Measurements from ENCODE around the gene RCC2.
"Not testable (repeated sequence)": the region's sequence is repeated elsewhere in the genome, so short reads cannot be mapped to it uniquely, and the experiment has no call there.

The RCC2 gene

DNA sequence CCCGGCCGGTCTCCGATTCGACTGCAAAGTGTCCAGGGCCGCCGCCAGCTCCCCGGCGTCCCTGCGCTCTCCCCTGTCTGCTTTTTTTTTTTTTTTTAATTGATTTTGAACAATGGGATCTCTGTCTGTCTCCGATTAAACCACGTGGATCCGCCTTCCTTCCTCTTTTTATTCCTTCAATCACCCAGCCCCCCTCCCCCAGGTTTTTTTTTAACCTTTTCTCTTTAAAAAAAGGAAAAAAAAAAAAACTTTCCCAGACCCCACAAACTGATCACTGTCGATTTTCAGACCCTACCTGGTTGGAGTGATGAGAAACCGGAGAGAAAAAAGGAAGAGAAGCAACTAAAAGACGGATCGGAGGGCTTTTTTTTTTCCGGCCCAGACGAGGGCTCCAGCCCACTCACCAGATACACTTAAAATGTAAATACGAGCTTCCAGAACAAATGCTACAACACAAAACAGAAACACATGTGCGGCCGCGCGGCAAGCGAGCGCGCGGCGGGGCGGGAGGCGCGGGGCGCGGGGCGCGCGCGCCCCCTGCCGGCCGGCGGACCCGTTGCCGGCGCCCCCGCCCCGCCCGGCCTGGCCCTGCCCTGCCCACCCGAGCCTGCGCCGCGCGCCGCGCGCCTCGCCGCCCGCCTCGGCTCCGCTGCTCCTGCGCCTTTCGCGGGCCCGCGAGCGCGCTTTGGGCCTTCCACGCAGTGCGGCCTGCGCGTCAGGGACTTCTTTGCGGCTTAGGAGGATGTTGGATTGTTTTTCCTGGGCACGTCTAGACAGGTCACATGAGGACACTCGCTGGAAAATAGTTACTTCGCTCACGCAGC is at the start of gene RCC2:
TSS of gene RCC2 (minus strand) at position 428 of the 824 bp plus-strand sequence. CDS start 1,163 bp downstream, outside the sequence.
- DNase-seq, result peak; percentile 75

DNA sequence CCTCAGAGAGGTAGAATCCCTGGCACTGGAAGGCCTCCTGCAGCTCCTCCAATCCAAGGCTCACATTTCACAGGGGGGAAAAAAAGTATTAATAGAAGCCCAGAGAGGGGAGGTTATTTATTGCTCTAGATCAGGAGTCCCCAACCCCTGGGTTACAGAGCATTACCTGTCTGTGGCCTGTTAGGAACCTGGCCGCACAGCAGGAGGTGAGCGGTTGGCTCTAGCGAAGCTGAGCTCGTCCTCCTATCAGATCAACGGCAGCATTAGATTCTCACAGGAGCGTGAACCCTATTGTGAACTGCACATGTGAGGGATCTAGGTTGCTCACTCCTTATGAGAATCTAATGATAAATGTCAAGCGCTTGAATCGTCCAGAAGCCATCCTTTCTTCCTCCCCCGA is 46.8 kb upstream of the RCC2 start:
- no peak for DNase-seq

DNA sequence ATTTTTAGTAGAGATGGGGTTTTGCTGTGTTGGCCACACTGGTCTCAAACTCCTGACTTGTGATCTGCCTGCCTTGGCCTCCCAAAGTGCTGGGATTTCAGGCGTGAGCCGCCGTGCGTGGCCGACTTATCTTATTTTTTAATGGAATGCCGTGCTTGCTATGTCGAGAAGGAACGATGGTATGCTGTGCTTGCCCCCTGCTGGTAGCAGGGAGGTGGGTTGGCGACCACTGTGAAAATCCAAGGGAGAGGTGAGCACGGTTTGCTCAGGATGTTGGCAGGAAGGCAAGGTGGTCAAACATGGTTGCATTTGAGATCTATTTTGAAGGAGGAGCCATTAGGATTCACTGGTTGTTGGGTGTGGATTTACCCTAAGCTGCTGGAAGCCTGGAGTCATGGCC is 45.8 kb upstream of the RCC2 start:
- DNase-seq, result no peak

DNA sequence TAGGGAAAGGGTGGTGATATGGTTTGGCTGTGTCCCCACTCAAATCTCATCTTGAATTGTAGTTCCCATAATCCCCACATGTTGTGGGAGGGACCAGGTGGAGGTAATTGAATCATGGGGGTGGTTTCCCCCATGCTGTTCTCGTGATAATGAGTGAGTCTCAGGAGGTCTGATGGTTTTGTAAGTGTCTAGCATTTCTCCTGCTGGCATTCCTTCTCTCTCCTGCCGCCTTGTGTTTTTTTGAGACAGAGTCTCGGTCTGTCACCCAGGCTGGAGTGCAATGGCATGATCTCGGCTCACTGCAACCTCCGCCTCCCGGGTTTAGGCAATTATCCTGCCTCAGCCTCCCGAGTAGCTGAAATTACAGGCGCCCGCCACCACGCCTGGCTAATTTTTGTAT is 42.5 kb upstream of the RCC2 start:
- not testable (repeated sequence) for DNase-seq

DNA sequence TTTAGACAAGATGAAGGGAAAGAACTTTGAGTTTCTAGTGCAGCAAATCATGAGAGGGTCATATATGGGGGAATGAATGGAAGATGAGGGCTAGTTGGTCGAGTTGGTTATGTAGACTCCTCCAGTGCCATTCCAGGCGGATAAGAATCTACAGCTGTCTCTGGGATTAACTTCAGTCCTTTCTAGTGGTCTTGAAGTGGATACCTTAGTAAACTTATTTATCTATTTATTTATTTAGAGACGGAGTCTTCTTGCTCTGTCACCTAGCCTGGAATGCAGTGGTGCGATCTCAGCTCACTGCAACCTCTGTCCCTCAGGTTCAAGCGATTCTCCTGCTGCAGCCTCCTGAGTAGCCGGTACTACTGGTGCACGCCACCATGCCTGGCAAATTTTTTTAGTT is 41.4 kb upstream of the RCC2 start:
- no peak for DNase-seq

DNA sequence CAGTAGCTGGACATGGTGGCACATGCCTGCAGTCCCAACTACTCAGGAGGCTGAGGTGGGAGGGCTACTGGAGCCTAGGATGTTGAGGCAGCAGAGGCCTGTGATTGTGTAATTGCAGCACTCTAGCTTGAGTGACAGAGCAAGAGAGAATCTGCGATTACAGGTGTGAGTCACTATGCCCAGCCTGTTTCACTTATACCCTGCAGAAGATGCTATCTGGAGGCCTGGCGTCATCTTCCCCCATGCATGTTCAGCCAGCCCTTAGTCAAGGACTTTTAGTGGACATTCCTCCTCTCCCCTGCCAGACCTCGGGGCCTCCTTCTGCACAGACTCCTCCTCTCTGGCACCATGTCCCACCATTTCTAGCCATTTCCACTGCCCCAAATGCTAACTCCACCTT is 36.3 kb upstream of the RCC2 start:
- peak; percentile 6 for DNase-seq

DNA sequence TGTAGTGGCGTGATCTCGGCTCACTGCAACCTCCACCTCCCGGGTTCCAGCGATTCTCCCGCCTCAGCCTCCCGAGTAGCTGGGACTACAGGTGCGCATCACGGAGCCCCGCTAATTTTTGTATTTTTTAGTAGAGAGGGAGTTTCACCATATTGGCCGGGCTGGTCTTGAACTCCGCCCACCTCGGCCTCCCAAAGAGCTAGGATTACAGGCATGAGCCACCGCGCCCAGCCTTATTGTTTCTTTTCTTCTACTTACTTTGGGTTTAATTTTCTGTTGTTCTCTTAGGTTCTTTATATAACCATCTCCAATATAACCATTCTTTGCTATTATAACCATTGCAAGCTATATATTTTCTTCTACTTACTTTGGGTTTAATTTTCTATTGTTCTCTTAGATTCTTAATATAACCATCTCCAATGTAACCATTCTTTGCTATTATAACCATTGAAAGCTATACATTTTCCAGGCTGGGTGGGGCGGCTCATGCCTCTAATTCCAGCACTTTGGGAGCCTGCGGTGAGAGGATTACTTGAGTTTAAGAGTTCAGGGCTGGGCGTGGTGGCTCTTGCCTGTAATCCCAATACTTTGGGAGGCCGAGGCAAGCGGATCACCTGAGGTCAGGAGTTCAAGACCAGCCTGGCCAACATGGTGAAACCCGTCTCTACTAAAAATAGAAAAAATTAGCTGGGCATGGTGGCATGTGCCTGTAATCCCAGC is 35.5 kb upstream of the RCC2 start:
- DNase-seq, result not testable (repeated sequence)

DNA sequence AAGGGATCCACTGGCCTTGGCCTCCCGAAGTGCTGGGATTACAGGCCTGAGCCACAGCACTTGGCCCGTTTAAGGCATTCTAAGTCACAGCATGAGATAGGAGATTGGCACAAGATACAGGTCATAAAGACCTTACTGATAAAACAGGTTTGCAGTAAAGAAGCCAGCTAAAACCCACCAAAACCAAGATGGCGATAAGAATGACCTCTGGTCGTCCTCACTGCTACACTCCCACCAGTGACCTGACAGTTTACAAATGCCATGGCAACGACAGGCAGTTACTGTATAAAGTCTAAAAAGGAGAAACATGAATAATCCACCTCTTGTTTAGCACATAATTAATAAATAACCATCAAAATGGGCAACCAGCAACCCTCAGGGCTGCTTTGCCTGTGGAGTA is 33.3 kb upstream of the RCC2 start:
- DNase-seq, result no peak

DNA sequence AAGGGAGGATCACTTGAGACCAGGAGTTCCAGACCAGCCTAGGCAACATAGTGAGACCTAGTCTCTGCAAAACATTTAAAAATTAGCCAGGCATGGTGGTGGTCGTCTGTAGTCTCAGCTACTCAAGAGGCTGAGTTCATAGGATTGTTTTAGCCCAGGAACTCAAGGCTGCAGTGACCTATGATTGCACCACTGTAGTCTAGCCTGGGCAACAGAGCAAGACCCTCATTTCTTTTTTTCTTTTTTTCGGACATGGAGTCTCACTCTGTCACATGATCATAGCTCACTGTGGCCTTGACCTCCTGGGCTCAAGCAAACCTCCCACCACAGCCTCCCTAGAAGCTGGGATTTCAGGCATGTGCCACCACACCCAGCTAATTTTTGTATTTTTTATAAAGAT is 31.9 kb upstream of the RCC2 start:
- DNase-seq, result no peak

DNA sequence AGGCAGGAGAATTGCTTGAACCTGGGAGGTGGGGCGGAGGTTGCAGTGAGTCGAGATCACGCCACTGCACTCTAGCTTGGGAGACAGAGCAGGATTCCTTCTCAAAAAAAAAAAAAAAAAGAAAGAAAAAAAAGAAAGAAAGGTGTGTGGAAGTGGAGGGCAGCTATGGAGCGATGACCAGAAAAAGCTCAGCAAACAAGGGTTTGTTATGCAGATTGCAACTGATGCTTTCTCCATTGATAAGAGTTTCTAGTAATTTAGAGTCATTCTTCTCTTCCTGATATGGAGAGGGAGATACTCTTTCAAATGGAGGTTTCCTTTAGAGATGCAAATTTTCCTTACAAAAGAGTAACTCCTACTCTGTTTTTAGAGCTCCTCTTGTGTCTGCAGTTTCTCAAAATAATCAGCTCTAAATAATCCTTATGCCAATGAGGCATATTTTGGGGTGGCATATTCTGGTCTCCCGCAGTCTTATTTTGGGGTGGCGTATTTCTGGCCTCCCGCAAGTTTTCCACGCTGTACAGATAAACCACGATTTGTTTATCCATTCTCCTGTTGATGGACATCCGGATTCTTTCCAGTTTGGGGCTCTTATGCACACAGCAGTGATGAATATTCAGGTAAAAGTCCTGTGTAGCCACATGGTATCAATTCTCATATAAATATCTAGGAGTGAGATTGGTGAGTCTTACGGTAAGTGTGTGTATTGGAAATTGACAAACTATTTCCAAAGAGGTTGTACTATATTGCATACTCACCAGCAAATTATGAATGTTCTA is 30.7 kb upstream of the RCC2 start:
- DNase-seq, result no peak

DNA sequence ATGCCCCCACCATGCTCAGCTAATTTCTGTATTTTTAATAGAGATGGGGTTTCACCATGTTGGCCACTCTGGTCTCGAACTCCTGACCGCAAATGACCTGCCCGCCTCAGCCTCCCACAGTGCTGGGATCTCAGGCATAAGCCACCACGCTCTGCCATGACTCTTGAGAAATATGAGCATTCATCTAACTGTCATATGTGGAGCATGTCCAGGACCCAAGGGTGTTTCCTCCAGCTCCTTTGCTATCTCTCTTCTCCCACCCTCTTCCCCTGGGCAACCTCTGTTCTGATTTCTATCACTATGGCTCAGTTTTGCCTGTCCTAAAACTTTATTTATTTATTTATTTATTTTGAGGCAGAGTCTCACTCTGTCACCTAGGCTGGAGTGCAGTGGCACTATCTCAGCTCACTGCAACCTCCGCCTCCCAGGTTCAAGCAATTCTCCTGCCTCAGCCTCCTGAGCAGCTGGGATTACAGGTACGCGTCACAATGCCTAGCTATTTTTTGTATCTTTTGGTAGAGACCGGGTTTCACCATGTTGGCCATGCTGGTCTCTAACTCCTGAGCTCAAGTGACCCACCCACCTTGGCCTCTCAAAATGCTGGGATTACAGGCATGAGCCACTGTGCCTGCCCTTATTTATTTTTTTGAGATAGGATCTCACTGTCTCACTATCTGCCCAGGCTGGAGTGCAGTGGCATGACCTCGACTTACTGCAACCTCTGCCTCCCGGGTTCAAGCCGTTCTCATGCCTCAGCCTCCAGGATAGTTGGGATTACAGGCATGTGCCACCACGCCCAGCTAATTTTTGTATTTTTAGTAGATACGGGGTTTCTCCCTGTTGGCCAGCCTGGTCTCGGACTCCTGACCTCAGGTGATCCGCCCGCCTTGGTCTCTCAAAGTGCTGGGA is 29.1 kb upstream of the RCC2 start:
- not testable (repeated sequence) for DNase-seq

DNA sequence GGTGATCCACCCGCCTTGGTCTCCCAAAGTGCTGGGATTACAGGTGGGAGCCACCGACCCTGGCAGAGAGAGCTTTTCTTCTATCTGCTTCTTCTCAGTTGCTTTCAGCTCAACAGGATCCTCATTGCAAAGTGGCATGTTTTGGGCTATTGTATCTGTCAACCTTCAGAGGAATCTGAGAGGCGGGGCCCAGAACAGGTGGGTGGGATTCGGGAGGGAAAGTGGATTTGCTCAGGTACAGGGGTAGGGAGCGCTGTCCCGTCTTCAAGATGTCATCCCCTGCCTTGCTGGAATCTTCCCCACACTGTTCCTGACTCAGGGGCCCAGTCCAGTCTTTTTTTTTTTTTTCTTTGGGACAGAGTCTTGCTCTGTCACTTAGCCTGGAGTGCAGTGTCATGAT is 26.9 kb upstream of the RCC2 start:
- DNase-seq, result no peak

DNA sequence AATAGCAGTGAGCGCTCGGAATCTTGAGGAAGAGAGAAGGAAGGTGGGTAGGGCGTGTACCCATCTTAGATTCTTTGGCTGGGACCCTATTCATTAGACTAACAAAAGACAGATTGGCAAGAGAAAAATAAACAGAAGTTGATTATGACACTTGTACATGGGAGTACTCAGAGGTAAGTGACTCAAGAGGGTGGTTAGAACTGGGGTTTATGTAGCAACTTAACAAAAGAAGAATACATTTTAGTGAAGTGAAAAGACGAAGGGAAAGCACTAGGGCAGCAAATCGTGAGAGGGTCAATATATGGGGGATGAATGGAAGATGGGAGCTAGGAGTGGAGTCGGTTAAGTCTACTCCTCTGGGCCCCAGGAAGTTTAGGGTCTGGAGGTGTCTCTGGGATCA is 25.8 kb upstream of the RCC2 start:
- no peak for DNase-seq

DNA sequence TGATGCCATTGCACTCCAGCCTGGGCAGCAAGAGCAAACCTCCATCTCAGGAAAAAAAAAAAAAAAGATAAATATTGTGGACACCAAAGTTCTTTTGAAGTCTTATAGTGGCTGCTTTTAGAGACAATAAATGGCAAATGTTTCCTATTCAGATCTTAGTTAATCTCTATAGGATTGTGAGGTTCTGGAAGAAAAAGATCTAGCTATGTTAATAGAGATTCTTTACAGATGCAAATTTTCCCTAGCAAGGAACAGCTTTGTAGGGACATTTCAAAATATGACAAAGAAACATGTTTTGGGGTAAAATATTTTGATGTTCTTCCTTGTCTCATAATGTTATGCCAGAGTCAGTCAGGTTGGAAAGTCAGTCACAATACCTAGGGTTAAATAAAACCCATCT is 24.5 kb upstream of the RCC2 start:
- no peak for DNase-seq

DNA sequence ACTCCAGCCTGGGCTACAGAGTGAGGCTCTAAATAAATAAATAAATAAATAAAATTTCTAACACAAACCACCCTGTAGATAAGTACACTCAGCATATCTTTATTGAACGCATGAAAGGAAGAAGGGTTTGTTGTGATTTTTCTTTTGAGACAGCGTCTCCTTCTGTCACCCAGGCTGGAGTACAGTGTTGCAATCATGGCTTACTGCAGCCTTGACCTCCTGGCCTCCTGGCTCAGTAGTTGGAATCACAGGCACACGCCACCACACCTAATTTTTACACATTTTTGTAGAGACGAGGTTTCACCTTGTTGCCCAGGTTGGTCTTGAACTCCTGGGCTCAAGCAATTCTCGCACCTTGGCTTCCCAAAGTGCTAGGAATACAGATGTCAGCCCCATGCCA is 23.2 kb upstream of the RCC2 start:
- no peak for DNase-seq

DNA sequence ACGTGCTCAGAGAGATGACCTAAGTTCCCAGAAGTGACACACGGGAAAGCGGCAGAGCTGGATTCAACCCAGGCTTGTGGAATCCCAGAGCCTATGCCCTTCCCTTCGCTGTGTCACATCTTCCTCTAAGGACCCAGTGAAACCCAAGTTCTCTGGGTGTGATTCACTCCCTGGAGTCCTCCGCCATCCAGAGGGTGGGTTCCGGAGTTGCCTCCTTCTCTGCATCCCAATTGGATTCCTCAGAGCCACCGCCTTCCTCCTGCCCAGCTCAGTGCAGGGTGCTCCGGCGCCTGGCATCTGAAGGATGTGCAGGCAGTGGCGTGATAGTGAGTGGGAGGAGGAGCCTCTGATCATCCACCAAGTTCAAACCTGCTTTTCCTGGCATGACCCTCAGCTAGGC is 20.7 kb upstream of the RCC2 start:
- DNase-seq, result no peak

DNA sequence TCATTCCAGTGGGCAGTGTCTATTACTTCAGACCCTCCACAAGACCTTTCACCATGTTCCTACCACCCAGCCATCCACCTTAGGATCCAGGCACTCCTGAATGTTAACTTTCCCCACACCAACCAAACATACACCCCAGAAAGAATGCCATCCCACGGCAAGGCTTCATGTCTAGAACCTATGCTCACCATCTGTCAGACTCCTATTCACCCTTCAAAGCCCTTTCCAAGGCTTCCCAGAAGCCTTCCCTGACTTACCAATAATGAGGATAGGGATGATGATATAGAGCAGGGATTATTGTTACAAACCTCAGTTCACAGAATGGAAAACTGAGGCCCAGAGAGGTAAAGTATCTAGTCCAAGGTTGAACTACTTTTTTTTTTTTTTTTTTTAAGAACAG is 19.3 kb upstream of the RCC2 start:
- DNase-seq, result no peak

DNA sequence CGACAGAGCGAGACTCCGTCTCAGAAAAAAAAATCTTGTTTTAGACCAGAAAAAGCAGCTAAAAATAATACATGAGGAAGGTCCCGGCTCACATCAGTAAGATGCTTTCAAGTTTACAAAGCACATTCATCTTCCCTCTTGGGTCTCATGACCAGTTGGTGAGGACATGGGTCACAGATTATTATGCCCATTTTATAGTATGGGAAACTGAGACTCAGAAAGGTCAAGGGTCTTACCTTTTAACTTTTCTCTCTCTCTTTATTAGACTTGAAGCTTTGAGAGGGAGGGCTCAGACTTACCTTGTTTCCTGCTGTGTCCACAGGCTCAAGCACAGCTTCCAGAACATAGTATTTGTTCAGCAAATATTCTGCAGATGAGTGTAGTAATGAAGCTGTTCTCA is 13.2 kb upstream of the RCC2 start:
- DNase-seq, result no peak

DNA sequence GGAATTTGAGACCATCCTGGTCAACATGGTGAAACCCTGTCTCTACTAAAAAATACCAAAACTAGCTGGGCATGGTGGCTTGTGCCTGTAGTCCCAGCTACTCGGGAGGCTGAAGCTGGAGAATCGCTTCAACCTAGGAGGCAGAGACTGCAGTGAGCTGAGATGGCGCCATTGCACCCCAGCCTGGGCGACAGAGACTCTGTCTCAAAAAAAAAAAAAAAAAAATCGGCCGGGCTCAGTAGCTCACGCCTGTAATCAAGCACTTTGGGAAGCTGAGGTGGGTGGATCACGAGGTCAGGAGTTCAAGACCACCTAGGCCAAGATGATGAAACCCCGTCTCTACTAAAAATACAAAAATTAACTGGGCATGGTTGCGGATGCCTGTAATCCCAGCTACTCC is 12.7 kb upstream of the RCC2 start:
- not testable (repeated sequence) for DNase-seq

DNA sequence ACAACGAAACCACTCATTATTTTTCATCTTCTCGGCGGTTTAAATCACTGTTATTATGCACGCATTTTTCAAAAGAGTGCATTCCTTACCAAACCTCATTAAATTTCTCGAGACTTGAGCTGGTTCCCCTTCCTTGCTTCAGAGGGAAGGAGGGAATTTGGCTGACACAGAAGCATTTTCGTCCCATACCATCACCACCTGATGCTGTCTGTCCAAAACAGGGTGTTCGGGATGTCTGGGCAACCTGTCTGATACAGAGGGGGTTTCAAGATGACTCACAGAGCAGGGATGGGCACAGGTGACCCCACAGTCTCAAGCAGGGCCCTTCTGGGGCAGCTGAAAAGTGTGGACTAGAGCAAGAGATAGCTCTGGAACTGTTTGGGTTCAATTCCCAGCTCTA is 12.3 kb upstream of the RCC2 start:
- no peak for DNase-seq

DNA sequence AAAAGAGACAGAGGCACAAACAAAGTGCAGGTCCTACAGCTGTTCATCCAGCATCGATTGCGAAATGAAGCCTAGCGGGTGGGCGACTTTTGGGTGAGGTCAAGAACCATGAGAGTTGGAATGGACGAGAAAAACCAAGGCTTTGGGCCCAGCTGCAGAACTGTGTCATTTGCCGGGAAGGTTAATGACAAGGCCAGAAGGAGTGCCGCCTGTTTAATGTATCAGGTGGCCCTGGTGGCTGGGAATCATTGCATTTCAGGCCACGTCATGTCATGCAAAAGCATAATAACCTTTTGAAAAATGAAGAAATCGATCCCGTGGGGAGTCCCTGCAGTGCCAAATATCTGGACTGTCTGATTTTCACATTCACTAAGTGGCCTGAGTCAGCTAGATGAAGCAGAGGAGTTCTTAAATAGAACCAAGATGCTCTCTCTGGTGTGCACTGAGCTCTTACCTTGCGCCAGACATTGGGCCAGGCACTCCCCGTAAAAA is 8.1 kb upstream of the RCC2 start:
- DNase-seq, result no peak

DNA sequence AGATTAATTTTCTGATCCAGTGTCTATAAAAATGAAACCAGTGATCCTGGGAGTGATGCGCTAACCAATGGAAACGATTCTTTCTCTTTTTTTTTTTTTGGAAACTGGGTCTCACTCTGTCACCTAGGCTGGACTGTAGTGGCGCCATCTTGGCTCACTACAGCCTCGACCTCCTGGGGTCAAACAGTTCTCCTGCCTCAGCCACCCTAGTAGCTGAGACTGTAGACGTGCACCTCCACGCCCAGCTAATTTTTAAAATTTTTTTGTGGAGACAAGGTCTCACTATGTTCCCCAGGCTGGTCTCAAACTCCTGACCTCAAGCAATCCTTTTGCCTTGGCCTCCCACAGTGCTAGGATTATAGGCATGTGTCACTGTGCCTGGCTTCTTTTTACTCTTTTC is 3.4 kb upstream of the RCC2 start:
- DNase-seq, result no peak

DNA sequence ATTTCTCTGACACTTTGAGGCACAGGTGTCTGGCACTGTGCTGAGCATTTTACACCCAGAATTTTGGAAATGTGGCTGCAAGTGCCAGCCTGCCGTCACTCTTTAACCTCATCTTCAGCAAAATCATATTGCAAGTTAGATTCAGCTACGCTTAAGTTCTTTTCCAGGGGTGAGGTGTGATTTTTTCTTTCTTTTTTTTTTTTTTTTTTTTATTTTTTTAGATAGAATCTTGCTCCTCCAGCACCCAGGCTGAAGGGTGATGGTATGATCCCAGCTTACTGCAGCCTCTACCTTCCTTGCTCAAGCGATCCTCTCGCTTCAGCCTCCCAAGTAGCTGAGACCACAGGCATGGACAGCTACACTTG is 2.5 kb upstream of the RCC2 start:
- no peak for DNase-seq

All from activated CD4-positive, alpha-beta T cell treated with anti-CD3 and anti-CD28 coated beads, Interleukin-2, amount 50 U/mL, for 16 hours (primary cell).